ENCODE results near the gene RAB34.
"Not testable (repeated sequence)": the region's sequence is repeated elsewhere in the genome, so short reads cannot be mapped to it uniquely, and the experiment has no call there.

Gene RAB34

DNA sequence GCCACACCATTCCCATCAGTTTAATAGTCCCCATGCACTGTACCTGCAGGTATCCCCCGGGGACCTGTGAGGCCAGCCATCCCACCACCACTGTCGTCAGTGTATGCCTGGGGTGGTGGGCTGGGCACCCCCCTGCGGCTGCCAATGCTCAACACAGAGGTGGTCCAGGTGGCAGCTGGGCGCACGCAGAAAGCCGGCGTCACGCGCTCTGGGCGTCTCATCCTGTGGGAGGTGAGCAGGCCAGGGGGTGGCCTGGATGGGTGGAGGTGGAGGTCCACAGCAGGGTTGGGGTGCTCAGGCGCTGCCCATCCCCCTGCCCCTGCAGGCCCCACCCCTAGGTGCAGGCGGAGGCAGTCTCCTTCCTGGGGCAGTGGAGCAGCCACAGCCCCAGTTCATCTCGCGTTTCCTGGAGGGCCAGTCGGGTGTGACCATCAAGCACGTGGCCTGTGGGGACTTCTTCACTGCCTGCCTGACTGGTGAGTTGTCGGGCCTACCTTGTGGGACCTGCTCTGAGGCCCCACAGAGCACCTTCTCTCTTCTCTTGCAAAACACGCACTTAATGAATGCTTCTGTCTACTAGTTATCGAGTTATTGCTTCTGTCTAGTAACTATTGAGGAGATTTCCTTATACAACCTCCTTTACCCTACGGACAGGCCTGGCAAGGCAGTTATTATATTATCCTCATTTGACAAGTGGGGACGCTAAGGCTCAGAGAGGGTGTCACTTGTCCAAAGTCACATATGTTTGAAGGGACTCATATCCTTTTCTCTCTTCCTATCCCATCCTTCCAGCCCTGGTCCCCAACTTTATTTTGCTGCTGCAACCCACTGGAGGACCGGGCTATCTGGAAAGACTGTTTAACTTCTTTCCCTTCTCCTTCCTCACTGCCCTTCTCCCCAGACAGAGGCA, 20.4 kb upstream of the RAB34 start:
- Histone ChIP-seq H3K9ac (ENCODE audit: low read depth in 1 of 2, low read length in 2 of 2) (no peak overlapping the region), H3K4me3 (ENCODE audit: low read length in 2 of 2) (no peak overlapping the region), H3K27ac (ENCODE audit: low read depth in 2 of 2, low read length in 2 of 2) (no peak overlapping the region), H3K27me3 (ENCODE audit: control insufficient read depth in 2 of 2, insufficient read depth in 2 of 2, low read length in 2 of 2) (no peaks in the 10 kb centered on the region), H3K36me3 (ENCODE audit: control insufficient read depth in 2 of 2, insufficient read depth in 2 of 2, low read length in 2 of 2) (no peaks in the 10 kb centered on the region), H3K9me3 (ENCODE audit: control insufficient read depth in 2 of 2, low read length in 2 of 2) (no peaks in the 10 kb centered on the region), H3K4me1 (ENCODE audit: control insufficient read depth in 2 of 2, insufficient read depth in 2 of 2, low read length in 2 of 2) (peaks cover 25 to 32% of the 10 kb centered on the region in 2 donors)

DNA sequence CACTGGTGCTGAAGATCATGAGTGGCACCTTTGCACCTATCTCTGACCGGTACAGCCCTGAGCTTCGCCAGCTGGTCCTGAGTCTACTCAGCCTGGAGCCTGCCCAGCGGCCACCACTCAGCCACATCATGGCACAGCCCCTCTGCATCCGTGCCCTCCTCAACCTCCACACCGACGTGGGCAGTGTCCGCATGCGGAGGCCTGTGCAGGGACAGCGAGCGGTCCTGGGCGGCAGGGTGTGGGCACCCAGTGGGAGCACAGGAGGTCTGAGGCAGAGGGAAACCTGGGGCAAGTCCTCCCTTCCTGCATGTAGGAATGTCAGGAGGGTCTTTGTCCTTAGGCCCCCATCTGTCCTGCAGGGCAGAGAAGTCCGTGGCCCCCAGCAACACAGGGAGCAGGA, 19.6 kb upstream of the RAB34 start:
- no peak overlapping the region for H3K9ac ChIP-seq (ENCODE audit: low read depth in 1 of 2, low read length in 2 of 2)
- H3K4me3 ChIP-seq (ENCODE audit: low read length in 2 of 2), result no peak overlapping the region
- H3K36me3 ChIP-seq (ENCODE audit: control insufficient read depth in 2 of 2, insufficient read depth in 2 of 2, low read length in 2 of 2), result no peaks in the 10 kb centered on the region
- peaks cover 19 to 24% of the 10 kb centered on the region in 2 donors for H3K4me1 ChIP-seq (ENCODE audit: control insufficient read depth in 2 of 2, insufficient read depth in 2 of 2, low read length in 2 of 2)
- no peaks in the 10 kb centered on the region for H3K9me3 ChIP-seq (ENCODE audit: control insufficient read depth in 2 of 2, low read length in 2 of 2)
- no peak overlapping the region for H3K27ac ChIP-seq (ENCODE audit: low read depth in 2 of 2, low read length in 2 of 2)
- no peaks in the 10 kb centered on the region for H3K27me3 ChIP-seq (ENCODE audit: control insufficient read depth in 2 of 2, insufficient read depth in 2 of 2, low read length in 2 of 2)

DNA sequence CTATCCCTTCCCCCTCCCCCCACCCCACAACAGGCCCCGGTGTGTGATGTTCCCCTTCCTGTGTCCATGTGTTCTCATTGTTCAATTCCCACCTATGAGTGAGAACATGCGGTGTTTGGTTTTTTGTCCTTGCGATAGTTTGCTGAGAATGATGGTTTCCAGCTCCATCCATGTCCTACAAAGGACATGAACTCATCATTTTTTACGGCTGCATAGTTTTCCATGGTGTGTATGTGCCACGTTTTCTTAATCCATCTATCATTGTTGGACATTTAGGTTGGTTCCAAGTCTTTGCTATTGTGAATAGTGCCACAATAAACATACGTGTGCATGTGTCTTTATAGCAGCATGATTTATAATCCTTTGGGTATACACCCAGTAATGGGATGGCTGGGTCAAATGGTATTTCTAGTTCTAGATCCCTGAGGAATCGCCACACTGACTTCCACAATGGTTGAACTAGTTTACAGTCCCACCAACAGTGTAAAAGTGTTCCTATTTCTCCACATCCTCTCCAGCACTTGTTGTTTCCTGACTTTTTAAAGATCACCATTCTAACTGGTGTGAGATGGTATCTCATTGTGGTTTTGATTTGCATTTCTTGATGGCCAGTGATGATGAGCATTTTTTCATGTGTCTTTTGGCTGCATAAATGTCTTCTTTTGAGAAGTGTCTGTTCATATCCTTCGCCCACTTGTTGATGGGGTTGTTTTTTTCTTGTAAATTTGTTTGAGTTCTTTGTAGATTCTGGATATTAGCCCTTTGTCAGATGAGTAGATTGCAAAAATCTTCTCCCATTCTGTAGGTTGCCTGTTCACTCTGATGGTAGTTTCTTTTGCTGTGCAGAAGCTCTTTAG, 18.5 kb upstream of the RAB34 start:
- peaks cover 10 to 16% of the 10 kb centered on the region in 2 donors for H3K4me1 ChIP-seq (ENCODE audit: control insufficient read depth in 2 of 2, insufficient read depth in 2 of 2, low read length in 2 of 2)

DNA sequence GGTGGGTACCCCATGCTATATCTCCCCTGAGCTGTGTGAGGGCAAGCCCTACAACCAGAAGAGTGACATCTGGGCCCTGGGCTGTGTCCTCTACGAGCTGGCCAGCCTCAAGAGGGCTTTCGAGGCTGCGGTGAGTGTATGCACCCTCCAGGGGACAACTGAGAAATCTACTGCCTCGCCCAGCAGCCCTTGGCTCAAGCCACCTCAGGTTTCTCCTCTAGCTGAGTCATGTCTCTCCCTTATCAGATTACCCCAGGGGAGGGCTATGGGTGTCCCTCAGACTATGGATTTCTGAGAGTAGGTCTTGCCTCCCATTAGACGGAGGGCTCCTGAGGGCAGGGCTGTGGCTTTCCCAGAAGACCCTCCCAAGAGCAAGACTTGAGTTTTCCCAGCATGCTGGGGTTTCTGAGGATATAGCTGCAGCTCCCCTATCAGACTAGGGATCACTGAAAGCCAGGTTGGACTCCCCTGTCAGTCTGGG, 17.6 kb upstream of the RAB34 start:
- peaks cover 6 to 9% of the 10 kb centered on the region in 2 donors for H3K4me1 ChIP-seq (ENCODE audit: control insufficient read depth in 2 of 2, insufficient read depth in 2 of 2, low read length in 2 of 2)
- H3K27me3 ChIP-seq (ENCODE audit: control insufficient read depth in 2 of 2, insufficient read depth in 2 of 2, low read length in 2 of 2), result no peaks in the 10 kb centered on the region
- no peak overlapping the region for H3K27ac ChIP-seq (ENCODE audit: low read depth in 2 of 2, low read length in 2 of 2)
- no peak overlapping the region for H3K4me3 ChIP-seq (ENCODE audit: low read length in 2 of 2)
- no peaks in the 10 kb centered on the region for H3K9me3 ChIP-seq (ENCODE audit: control insufficient read depth in 2 of 2, low read length in 2 of 2)
- H3K36me3 ChIP-seq (ENCODE audit: control insufficient read depth in 2 of 2, insufficient read depth in 2 of 2, low read length in 2 of 2), result no peaks in the 10 kb centered on the region
- no peak overlapping the region for H3K9ac ChIP-seq (ENCODE audit: low read depth in 1 of 2, low read length in 2 of 2)

More for the DNA sequence above, 18.5 kb upstream of the RAB34 start:
- not testable (repeated sequence) for H3K27me3 ChIP-seq (ENCODE audit: control insufficient read depth in 2 of 2, insufficient read depth in 2 of 2, low read length in 2 of 2); H3K9me3 ChIP-seq (ENCODE audit: control insufficient read depth in 2 of 2, low read length in 2 of 2); H3K27ac ChIP-seq (ENCODE audit: low read depth in 2 of 2, low read length in 2 of 2); H3K9ac ChIP-seq (ENCODE audit: low read depth in 1 of 2, low read length in 2 of 2); H3K36me3 ChIP-seq (ENCODE audit: control insufficient read depth in 2 of 2, insufficient read depth in 2 of 2, low read length in 2 of 2); H3K4me3 ChIP-seq (ENCODE audit: low read length in 2 of 2)

DNA sequence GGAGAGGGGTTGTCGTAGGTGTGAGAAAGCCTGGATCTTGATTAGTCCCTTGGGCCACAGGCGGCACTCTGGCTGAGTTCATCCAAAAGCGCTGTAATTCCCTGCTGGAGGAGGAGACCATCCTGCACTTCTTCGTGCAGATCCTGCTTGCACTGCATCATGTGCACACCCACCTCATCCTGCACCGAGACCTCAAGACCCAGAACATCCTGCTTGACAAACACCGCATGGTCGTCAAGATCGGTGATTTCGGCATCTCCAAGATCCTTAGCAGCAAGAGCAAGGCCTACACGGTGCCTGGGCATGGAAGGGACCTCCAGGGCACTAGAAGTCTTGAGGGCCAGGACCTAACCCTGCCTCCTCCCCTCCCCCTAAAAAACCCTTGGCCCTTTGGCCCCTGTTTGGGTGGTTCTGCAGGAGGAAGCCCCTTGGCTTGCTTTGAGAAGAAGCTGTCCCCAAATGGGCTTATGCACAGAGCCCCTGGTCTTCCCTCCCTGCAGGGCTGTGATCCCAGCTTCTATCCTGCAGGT, 17.1 kb upstream of the RAB34 start:
- H3K4me1 ChIP-seq (ENCODE audit: control insufficient read depth in 2 of 2, insufficient read depth in 2 of 2, low read length in 2 of 2), result peaks cover 6 to 8% of the 10 kb centered on the region in 2 donors
- no peak overlapping the region for H3K4me3 ChIP-seq (ENCODE audit: low read length in 2 of 2)
- H3K27me3 ChIP-seq (ENCODE audit: control insufficient read depth in 2 of 2, insufficient read depth in 2 of 2, low read length in 2 of 2), result no peaks in the 10 kb centered on the region
- no peaks in the 10 kb centered on the region for H3K9me3 ChIP-seq (ENCODE audit: control insufficient read depth in 2 of 2, low read length in 2 of 2)
- H3K36me3 ChIP-seq (ENCODE audit: control insufficient read depth in 2 of 2, insufficient read depth in 2 of 2, low read length in 2 of 2), result no peaks in the 10 kb centered on the region
- no peak overlapping the region for H3K27ac ChIP-seq (ENCODE audit: low read depth in 2 of 2, low read length in 2 of 2)
- no peak overlapping the region for H3K9ac ChIP-seq (ENCODE audit: low read depth in 1 of 2, low read length in 2 of 2)

DNA sequence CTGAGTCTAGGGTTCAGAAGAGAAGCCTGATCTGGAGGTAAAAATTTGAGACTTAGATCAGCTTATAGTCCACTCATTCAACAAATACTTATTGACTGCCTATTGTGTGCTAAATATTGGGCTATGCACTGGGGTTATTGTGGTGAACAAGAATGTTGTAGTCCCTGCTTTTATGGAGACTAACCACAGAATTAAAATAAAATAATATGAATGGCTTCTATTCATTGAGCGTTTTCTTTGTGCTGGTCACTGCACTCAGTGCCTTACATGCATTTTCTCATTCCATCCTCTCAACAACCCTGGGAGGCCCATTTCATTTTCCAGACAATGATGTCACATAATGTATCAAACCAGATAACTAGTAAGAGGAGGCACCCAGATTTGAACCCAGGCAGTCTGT, 15.7 kb upstream of the RAB34 start:
- Histone ChIP-seq H3K27me3 (ENCODE audit: control insufficient read depth in 2 of 2, insufficient read depth in 2 of 2, low read length in 2 of 2) (no peaks in the 10 kb centered on the region), H3K27ac (ENCODE audit: low read depth in 2 of 2, low read length in 2 of 2) (no peak overlapping the region), H3K9me3 (ENCODE audit: control insufficient read depth in 2 of 2, low read length in 2 of 2) (no peaks in the 10 kb centered on the region), H3K4me1 (ENCODE audit: control insufficient read depth in 2 of 2, insufficient read depth in 2 of 2, low read length in 2 of 2) (peaks cover 7 to 12% of the 10 kb centered on the region in 2 donors), H3K4me3 (ENCODE audit: low read length in 2 of 2) (no peak overlapping the region), H3K36me3 (ENCODE audit: control insufficient read depth in 2 of 2, insufficient read depth in 2 of 2, low read length in 2 of 2) (no peaks in the 10 kb centered on the region), H3K9ac (ENCODE audit: low read depth in 1 of 2, low read length in 2 of 2) (no peak overlapping the region)

DNA sequence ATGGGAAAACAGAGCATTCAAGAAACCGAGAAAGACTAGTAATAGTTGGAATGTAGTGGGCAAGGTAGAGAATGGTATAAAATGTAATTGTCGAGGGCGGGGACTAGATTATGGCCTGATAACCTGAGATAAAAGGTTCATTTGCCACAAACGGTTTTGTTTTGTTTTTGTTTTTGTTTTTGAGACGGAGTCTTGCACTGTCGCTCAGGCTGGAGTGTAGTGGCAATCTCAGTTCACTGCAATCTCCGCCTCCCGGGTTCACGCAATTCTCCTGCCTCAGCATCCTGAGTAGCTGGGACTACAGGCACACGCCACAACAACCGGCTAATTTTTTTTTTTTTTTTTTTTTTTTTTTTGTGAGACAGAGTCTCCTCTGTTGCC, 12.3 kb upstream of the RAB34 start:
- Histone ChIP-seq H3K9ac (ENCODE audit: low read depth in 1 of 2, low read length in 2 of 2) (peak overlapping the region in 1 of 2 donors; percentile 59), H3K36me3 (ENCODE audit: control insufficient read depth in 2 of 2, insufficient read depth in 2 of 2, low read length in 2 of 2) (peaks cover 0 to 2% of the 10 kb centered on the region in 2 donors), H3K4me1 (ENCODE audit: control insufficient read depth in 2 of 2, insufficient read depth in 2 of 2, low read length in 2 of 2) (peaks cover 25 to 31% of the 10 kb centered on the region in 2 donors), H3K4me3 (ENCODE audit: low read length in 2 of 2) (peak overlapping the region; percentile 55 to 91), H3K27ac (ENCODE audit: low read depth in 2 of 2, low read length in 2 of 2) (peak overlapping the region; percentile 99), H3K27me3 (ENCODE audit: control insufficient read depth in 2 of 2, insufficient read depth in 2 of 2, low read length in 2 of 2) (no peaks in the 10 kb centered on the region), H3K9me3 (ENCODE audit: control insufficient read depth in 2 of 2, low read length in 2 of 2) (no peaks in the 10 kb centered on the region)

DNA sequence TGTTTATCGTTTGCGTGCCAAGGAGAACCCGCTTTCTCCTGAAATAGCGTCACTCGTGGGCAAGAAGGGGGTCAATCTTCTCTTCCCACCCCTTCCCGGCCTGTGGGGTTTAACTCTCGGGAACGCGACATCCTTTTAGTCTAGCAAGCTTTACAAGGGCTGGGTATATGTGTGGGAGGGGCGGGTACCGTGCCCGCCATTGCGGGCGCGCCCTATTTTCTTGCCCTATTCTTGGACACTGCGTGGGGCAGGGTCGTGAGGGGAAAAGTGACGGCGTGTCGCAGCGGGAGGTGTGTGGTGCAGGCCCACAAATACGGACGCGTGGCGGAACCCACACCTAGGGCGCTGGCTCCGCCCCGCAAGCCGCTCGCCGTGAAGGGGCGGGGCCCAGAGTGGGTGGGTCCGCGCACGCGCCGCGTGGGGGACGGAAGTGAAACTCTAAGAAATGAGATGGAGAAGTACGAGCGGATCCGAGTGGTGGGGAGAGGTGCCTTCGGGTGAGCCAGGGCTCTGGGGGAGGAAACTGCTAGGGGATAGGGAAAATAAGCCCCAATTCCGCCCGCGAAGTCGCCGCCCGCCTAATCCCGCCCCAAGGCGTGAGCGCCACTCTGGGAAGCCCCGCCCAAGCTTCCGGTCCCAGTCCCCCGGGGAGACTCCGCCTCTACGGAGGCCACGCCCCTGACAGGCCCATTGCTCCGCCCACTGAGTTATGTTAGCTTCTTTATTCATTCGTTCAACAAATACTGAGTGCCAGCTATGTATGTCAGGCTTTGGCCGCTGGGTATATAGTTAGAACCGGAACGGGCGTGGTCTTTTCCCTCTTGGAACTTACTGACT, 10.9 kb upstream of the RAB34 start, which contains the start of gene NEK8:
TSS of gene NEK8 (plus strand) at position 425 of the 837 bp plus-strand sequence. CDS start at position 451, 26 bp downstream.
- Histone ChIP-seq H3K27ac (ENCODE audit: low read depth in 2 of 2, low read length in 2 of 2) (peak within 1 kb of the TSS; percentile 99), H3K36me3 (ENCODE audit: control insufficient read depth in 2 of 2, insufficient read depth in 2 of 2, low read length in 2 of 2) (peaks cover 10 to 16% of the 10 kb centered on the region in 2 donors), H3K27me3 (ENCODE audit: control insufficient read depth in 2 of 2, insufficient read depth in 2 of 2, low read length in 2 of 2) (no peaks in the 10 kb centered on the region), H3K4me3 (ENCODE audit: low read length in 2 of 2) (peak within 1 kb of the TSS; percentile 91), H3K4me1 (ENCODE audit: control insufficient read depth in 2 of 2, insufficient read depth in 2 of 2, low read length in 2 of 2) (peaks cover 33 to 39% of the 10 kb centered on the region in 2 donors), H3K9ac (ENCODE audit: low read depth in 1 of 2, low read length in 2 of 2) (peak within 1 kb of the TSS; percentile 96 to 99), H3K9me3 (ENCODE audit: control insufficient read depth in 2 of 2, low read length in 2 of 2) (no peaks in the 10 kb centered on the region)

Data from mucosa of rectum (tissue), 2 donors.